GM18499 (cell line): ENCODE data around the gene ADAP1.

Source experiments
- ATAC-seq: cut with Tn5 transposase; IDR thresholded peaks from one replicate; pipeline ENCODE4 v1.9.1; 2021; ENCODE audit warnings: moderate number of reproducible peaks; ENCODE audit not compliant: insufficient read depth, unreplicated experiment

ADAP1 gene

DNA sequence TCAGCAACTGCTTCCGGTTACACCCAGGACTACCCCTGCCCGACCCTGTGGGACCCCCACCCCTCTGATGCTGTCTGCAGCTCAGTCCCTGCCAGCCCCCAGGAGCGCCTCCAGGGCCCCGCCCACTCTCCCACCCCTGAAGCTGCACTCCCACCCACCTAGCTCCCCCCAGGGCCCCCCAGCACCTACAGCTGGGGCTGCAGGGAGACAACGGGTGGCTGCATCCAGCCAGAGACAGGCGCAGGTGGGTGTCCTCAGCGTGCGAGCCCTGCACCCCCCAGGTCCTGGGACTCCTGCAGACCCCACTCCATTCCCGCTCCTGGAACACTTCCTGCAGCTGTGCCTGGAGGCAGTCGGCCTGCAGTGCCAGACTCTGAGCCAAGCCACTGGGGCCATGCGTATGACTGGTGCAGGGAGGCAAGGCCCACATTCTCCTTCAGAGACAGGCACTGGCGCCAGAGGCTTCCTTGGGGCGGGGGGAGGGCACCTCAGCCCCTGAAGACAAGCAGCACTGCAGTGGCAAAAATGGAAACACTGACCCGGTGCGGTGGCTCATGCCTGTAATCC is 34.6 kb upstream of the ADAP1 start:
- no peak for ATAC-seq

DNA sequence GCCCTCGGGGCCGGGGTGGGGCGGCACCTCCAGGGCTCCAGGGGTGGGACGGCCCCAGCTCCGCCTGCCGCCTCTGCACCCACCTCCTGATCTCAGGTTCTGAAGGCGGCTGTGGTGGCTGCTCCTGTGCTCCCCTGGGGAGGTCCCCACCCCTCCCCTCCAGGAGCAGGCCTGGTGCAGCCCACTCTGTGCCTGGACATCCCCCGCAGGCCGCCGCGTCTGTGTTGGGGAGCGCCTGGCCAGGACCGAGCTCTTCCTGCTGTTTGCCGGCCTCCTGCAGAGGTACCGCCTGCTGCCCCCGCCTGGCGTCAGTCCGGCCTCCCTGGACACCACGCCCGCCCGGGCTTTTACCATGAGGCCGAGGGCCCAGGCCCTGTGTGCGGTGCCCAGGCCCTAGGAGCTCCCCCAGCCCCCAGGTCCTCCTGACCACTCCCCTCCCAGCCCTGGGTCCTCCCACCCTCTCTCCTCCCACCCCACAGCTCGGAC is 34.0 kb upstream of the ADAP1 start:
- ATAC-seq: no peak

DNA sequence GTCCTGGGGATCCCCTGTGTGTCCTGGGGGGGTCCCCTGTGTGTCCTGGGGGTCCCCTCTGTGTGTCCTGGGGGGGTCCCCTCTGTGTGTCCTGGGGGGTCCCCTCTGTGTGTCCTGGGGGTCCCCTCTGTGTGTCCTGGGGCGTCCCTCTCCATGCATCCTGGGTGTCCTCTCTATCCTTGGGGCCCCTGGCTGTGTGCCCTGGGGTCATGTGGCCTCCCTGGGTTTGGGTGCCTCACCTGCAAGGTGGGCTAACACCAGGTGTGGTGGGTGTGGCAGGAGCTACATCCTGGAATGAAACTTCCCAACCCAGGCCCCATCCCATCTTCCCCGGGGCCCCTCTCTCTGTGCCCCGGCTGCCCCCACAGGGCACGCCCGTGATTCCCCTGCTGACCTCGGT is 33.4 kb upstream of the ADAP1 start:
- ATAC-seq: no peak

DNA sequence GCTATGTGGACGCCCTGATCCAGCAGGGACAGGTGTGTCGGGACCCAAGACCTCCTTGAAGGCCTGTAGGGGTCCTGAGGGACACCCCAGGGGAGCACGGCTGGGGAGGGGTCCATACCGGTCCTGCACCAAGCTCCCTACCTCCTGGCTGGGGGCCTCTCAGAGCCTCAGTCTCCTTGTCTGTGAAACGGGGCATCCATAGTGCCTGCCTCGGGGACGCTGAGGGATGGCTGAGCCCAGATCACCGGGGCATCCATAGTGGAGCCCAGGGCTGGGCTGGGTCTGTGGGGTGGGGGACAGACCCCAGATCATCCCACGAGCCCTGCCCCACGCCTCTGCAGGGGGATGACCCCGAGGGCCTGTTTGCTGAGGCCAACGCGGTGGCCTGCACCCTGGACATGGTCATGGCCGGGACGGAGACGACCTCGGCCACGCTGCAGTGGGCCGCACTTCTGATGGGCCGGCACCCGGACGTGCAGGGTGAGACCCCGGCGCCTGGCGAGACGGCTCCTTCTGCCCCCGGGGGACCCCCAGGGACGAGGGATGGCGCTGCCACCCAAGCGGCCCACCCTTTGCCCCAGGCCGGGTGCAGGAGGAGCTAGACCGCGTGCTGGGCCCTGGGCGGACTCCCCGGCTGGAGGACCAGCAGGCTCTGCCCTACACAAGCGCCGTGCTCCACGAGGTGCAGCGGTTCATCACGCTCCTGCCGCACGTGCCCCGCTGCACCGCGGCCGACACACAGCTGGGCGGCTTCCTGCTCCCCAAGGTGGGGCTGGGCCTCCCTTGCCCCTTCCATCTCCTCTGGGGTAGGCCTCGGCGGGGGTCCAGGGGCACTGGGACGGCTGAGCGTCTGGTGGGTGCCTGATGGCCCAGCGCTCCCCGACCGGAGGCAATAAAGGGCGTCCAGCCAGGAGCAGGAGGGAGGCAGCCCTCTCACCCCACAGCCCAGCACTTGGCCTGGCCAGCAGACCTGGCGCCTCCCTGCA is 32.6 kb upstream of the ADAP1 start:
- no peak for ATAC-seq

DNA sequence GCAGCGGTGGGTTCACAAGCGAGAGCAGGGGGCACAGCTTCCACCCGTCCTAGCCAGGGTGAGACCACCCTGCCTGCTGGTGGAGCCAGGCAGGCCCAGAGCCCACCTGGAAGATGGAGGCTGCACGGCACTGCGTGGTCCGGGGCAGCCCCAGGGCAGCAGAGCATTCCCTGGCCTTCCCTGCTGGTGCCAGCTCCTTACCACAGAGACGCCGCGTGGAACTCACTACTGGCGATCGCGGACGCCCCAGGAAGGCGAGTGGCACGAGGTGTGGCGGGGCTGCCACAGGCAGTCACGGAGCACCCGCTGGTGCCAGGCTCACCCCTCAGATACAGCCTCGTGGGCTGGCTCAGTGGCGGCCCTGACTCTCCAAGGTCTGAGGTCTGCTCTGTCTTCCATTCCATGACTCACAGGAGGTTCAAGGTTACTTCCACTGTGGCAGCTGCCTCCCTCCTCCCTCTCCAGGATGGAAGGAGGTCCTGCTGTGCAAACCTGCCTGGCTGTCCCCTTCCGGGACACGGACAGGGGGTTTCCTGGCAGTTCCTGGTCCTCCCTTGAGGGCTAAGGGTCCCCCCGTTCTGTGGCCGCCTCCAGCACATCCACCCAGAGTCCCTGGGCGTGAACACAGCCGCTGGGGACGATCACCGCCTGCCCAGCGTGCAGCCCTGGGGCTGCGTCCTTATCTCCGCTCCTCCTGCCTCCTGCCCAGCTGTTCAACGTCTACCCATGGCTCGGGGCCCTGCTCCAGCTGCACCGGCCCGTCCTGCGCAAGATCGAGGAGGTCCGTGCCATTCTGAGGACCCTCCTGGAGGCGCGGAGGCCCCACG is 31.6 kb upstream of the ADAP1 start:
- ATAC-seq: no peak

DNA sequence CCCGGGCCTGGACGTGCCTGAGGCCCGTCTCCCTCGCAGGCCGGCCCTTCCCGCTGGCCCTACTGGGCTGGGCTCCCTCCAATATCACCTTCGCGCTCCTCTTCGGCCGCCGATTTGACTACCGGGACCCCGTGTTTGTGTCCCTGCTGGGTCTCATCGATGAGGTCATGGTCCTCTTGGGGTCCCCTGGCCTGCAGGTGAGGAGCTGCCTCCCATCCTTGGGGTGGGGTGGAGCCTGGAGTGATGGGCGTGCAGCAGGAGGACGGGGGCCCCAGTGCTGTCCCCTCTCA is 30.6 kb upstream of the ADAP1 start:
- no peak for ATAC-seq

DNA sequence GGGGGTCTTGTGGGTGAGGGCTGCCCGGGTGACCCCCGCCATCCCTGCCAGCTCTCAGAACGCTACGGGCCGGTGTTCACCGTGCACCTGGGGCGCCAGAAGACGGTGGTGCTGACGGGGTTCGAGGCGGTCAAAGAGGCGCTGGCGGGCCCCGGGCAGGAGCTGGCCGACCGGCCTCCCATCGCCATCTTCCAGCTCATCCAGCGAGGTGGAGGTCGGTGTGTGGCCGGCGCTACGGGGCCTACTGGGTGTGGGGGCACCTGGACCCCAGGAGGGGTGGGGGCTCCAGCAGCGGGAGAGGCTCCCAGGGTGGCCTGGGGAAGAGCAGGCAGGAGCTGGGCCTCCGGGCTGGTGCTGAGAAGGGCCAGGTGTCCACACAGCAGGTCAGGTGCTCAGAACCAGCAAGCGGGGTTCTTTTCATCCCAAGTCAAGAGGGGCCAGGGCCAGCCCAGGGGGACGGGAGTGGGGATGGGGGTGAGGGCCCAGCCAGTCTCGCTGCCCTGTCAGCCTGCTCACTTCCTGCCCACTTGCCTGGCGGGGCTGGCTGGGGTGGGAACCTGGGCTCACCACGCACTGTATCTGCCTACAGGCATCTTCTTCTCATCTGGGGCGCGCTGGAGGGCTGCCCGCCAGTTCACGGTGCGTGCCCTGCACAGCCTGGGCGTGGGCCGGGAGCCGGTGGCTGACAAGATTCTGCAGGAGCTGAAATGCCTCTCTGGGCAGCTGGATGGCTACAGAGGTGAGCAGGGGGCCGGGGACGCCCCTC is 30.1 kb upstream of the ADAP1 start:
- ATAC-seq: no peak

DNA sequence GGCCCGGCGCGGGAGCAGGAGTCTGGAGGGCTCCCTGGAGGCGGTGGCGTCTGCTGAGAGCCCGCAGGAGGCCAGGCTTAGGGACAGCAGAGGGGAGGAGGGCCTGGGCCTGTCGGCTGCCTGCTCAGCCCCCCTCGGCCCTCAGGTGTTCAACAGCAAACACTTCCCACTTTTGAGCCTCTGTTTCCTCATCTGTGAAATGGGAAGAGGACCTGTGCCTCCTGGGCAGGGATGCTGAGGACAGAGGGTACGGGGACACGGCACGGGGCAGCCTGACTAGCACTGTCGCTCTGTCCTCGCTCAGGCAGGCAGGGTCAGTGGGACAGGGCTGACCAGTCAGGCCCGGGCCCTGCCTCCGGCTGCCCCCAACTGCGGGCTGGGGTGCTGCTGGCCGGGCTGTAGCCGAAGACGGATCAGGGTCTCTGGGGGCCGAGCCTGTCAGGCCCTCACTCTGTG is 29.2 kb upstream of the ADAP1 start:
- ATAC-seq: no peak

DNA sequence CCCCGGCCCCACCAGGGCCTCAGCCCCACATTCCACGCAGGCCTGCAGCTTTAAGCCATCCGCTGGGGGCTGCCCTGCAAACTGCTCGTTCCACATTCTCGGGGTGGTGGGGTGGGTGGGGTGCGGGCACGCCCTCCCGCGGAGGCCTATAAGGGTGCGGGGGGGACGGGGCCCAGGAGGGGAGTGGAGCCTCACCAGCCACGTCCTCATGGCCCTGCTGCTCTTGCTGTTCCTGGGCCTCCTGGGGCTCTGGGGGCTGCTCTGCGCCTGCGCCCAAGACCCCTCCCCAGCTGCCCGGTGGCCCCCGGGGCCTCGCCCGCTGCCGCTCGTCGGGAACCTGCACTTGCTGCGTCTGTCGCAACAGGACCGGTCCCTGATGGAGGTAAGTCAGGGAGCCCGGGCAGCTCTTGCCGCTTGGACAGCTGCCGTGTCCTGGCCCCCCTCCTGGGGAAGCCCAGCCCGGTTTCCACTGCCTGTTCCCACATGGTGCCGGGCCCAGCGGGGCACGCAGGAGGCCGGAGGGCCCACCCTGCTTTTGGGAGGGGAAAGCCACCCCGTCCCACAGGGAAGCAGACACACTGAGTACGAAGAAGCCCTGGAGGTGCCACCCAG is 28.6 kb upstream of the ADAP1 start, which contains the start of gene CYP2W1:
Gene CYP2W1, plus strand, starts transcription at position 178 of the 612 bp plus-strand sequence. Its CDS starts 31 bp downstream, at position 209.
- no peak for ATAC-seq

DNA sequence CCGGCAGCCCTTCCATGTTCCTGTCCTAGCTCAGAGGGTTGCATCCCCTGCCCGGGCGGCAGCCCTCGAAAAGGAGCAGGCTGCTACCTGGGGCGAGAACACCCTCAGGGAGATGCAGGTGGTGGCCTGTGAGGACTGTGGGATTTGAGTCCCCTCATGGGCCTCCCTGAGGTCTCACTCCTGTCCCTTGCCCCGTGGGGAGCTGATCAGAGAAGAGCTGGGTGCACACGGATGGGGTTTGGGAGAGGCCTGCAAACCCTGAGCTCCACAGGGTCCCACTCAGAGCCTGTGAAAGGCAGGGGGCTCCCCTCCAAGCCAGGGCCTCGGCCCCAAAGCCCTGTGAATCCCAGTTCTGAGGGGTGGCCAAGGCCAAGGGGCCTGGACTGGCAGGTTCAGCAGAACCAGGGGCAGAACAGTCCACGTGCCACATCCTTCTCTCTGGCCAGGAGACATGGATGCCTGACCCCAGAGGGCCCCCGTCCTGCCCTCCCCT is 28.1 kb upstream of the ADAP1 start:
- ATAC-seq: no peak

DNA sequence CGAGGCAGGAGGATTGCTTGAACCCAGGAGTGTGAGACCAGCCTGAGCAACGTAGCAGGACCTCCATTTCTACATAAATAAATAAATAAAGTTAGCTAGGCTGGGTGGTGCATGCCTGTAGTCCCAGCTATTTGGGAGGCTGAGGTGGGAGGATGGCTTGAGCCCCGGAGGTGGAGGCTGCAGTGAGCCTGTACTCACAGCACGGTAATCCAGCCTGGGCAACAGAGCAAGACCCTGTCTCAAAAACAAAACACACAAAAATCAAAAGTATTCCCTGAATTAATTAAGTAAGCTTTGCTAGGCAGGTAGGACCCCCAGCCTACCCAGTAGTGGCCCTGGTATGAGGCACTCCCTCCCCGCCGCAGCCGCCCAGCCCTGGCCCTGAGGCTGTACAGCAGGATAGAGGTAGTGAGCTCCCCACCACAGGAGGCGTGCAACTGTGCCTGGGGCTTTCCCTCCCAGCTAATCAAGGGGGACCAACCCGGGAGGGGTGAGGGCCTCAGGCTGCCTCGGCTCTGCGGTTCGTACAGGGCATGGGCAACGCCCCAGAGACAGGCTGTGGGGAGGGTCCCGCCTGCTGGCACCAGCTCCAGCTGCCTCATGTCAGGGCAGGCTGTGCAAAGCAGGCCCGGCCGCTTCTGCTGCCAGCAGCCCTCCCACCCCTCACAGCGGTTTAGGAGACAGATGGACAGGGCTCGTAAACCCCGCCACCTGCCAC is 27.5 kb upstream of the ADAP1 start:
- ATAC-seq: no peak

DNA sequence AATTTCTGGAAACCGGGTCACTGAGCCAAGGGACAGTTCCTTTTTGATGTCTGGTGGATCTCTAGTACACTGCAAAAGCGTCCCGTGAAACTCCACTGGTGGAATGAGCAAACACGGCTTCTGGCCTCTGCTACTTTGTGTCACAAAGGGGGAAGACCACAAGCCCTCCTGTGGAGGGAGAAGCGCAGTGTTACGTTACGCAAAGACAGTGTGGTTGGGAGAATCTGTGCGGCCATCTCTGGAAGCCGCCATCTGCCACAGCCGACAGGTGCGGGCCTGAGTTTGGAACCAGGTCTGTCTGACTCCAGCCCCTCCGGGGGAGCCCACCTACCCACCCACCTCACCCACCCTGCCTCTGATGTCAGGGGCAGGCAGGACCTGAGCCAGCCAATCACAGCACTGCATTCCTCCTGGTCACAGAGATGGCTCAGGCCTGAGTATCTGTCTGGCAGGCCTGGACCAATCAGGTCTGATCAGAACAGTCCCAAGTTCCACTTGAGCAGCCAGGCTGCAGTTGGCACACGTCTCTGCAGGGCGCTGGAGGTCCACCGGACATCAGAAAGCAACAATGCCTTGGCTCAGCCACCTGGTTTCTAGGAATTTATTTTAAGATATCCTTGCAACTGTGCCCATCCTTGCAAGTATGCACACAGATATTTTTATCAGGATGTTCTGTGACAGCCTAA is 25.5 kb upstream of the ADAP1 start:
- no peak for ATAC-seq

DNA sequence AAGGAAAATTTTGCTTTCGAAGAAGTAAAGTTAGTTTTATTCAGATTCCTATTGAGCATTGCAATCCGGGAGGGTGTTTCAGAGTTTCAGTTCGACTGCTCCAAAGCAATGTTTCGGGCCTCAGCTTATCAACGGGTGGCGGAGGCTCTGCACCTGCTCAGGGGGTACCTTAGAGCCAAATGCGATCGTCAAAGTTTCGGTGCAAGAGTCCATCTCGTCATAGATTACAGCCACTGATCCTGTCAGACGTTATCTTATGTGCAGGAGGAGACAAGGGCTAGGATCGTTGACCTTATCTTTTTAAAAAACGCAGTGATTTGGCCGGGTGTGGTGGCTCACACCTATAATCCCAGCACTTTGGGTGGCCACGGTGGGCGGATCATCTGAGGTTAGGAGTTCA is 24.7 kb upstream of the ADAP1 start:
- ATAC-seq: no peak

DNA sequence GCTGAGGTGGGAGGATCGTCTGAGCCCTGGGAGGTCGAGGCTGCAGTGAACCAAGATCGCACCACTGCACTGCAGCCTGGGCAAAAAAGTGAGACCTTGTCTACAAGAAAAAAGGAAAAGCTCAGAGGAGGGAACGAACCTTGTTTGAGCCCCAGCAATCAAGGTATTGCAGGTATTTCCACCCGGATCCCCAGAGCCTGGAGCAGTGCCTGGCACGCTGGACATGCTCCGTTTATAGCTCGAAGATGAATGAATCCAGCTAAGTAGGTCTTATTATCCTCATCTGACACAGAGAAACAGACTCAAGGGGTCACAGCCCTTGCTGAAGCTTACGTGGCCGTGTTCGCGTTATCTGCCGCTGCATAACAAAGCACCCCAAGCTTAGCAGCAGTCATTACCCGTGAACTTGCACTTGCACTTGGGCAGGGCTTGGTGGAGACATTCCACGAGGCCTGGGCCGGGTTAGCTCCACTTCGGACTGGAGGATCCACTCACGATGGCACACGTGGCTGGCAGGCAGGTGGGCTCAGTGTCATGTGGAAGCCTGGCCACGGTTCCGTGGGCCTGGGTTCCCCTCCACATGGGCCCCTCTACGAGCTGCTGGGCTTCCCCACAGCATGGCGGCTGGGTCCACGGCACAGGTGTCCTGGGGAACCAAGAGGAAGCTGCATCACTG is 24.1 kb upstream of the ADAP1 start:
- ATAC-seq: no peak

DNA sequence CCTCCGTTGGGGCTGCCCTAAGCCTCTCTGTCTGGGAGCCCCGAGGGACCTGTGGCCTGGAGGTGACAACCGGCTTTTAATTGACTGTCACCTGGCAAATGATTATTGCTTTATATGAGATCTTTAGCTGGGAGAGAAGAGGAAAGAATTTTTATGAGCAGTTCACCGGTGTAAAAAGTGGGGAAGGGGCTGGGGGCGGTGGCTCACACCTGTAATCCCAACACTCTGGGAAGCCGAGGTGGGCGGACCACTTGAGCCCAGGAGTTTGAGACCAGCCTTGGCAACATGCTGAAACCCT is 23.5 kb upstream of the ADAP1 start:
- ATAC-seq: no peak

DNA sequence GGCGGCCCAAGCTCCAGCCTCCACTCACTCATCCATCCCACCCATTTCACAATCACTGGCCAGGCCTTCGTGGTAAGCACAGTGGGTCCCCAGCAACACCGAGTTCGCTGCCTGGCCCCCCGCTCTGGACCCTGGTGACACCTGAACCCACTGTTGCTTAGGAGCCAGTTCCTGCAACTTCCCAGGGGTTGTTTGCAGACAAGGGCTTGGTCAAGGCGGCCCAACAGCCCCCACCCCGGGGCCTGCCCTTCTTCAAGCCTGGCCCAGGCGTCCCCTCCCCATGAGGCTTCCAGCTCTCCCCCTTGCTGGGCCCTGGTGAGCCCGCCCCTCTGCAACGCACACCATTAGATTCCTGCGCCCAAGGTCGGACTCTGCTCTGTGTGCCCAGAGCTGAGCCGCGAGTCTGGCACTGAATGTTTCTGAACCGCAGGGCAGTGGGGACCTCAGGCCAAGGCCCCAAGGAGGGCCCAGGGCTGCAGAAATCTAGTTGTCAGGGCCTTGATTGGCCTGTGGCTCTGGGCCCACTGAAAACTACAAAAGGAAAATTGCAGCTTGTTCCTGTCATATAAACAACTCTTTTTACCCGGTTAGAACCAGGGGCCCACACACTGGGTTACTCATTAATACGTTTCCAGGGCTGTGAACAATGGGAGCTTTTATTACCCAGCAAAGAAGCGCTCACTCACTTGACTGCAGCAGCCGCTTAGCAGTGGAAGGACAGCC is 23.0 kb upstream of the ADAP1 start:
- no peak for ATAC-seq

DNA sequence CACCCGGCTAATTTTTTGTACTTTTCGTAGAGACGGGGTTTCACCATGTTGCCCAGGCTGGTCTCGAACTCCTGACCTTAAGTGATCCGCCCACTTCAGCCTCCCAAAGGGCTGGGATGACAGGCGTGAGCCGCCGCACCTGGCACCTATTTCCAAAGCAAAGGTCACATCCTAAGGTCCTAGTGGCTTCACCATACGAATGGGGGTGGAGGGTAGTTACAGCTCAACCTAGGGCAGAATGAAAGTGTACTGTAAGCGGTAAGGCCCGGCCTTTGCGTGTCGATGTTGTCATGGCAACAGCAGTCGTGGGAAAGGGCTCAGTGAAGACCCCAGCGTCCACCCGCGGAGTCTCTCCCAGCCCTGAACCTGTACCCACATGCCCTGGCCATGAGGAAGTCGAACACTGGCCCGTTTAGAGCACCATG is 22.4 kb upstream of the ADAP1 start:
- ATAC-seq: no peak
